ENCODE results near the gene KCNQ1. TPM values are rescaled to one million over a fixed set of nuclear protein-coding genes. Genes with fewer than 3 reads are reported as not detected.

KCNQ1 gene
- total and polyA plus RNA-seq, 2 experiments from 2014 or later = 0.45 to 0.87 TPM

DNA sequence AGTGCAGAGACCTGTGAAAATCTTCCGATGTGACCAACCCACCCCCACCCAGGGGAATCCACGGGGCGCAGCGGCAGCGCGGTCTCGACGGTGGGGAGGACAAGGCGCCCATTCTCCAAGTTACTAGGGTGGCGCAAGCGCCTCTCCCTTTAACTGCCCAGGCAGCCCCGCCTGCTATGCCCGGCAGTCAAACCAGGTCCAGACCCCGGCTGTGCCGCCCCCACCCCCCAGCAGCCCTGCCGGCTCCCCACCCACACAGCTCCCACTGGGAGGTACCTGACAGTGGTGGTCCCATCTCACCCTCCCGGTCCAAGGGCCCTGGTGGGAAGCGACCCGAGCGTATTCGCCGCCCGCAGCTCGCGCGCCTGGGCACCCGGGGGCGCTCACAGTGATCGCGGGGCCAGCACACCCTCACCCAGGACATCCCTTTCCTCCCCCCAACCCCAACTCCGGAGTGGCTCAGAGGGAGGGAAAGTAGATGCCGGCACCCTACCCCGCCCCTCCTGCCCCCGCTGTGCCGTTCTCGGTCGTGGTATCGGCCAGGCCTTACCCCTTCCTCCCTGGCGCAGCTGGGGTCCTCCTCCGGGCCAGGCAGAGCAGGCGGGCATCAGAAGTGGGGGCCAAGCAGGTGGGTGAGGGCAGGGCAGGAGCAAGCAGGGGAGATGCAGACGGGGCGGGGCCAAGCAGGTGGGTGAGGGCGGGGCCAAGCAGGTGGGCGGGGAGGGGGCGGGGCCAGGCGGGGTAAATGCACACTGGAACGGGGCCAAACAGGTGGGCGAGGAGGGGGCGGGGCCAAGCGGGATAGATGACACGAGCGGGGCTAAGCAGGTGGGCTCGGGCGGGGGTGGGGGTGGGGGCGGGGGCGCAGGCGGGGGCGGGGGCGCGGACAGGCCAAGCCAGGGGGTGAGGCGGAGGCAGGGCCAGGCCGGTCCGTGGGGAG lies 657 bp upstream of the KCNQ1 start, which contains the start of gene TRPM5:
TRPM5 (minus strand) TSS at position 634 of the 940 bp plus-strand sequence. CDS start 21,478 bp downstream, outside the sequence.
- Histone ChIP-seq H4K20me1 (replicated peaks; ENCODE audit: insufficient read depth) (no peaks in the 10 kb centered on the region), H3K36me3 (ENCODE audit: insufficient read depth) (no peaks in the 10 kb centered on the region), H3K4me2 (peak within 1 kb of the TSS; percentile 81), H3K4me3 (peak within 1 kb of the TSS; percentile 68), H3K9me2 (ENCODE audit: insufficient read depth) (no peaks in the 10 kb centered on the region), H3K79me2 (replicated peaks; ENCODE audit: insufficient read depth) (no peaks in the 10 kb centered on the region), H3F3A (replicated peaks; ENCODE audit: low read depth) (no peaks in the 10 kb centered on the region), H3K27ac (ENCODE audit: low read depth) (no peak within 1 kb of the TSS), H3K27me3 (ENCODE audit: insufficient read depth) (peaks cover 62% of the 10 kb centered on the region), H2AFZ (peak within 1 kb of the TSS; percentile 95), H3K4me1 (ENCODE audit: insufficient read depth) (no peaks in the 10 kb centered on the region; the same call in 1 of the 2 replicates)
- Mint-ChIP-seq H3K4me1 (no peaks in the 10 kb centered on the region; the same call in 2 of the 3 replicates), H3K4me3 (peak within 1 kb of the TSS; percentile 74), H3K36me3 (ENCODE audit: low read depth) (no peaks in the 10 kb centered on the region), H3K27ac (no peak within 1 kb of the TSS), H3K9me3 (no peaks in the 10 kb centered on the region), H3K27me3 (ENCODE audit: insufficient read depth, low read depth, poor library complexity) (peaks cover 53% of the 10 kb centered on the region)
- peak; percentile 79 for DNase-seq (ENCODE audit: low spot score)
- TF ChIP-seq, protein P1, sequence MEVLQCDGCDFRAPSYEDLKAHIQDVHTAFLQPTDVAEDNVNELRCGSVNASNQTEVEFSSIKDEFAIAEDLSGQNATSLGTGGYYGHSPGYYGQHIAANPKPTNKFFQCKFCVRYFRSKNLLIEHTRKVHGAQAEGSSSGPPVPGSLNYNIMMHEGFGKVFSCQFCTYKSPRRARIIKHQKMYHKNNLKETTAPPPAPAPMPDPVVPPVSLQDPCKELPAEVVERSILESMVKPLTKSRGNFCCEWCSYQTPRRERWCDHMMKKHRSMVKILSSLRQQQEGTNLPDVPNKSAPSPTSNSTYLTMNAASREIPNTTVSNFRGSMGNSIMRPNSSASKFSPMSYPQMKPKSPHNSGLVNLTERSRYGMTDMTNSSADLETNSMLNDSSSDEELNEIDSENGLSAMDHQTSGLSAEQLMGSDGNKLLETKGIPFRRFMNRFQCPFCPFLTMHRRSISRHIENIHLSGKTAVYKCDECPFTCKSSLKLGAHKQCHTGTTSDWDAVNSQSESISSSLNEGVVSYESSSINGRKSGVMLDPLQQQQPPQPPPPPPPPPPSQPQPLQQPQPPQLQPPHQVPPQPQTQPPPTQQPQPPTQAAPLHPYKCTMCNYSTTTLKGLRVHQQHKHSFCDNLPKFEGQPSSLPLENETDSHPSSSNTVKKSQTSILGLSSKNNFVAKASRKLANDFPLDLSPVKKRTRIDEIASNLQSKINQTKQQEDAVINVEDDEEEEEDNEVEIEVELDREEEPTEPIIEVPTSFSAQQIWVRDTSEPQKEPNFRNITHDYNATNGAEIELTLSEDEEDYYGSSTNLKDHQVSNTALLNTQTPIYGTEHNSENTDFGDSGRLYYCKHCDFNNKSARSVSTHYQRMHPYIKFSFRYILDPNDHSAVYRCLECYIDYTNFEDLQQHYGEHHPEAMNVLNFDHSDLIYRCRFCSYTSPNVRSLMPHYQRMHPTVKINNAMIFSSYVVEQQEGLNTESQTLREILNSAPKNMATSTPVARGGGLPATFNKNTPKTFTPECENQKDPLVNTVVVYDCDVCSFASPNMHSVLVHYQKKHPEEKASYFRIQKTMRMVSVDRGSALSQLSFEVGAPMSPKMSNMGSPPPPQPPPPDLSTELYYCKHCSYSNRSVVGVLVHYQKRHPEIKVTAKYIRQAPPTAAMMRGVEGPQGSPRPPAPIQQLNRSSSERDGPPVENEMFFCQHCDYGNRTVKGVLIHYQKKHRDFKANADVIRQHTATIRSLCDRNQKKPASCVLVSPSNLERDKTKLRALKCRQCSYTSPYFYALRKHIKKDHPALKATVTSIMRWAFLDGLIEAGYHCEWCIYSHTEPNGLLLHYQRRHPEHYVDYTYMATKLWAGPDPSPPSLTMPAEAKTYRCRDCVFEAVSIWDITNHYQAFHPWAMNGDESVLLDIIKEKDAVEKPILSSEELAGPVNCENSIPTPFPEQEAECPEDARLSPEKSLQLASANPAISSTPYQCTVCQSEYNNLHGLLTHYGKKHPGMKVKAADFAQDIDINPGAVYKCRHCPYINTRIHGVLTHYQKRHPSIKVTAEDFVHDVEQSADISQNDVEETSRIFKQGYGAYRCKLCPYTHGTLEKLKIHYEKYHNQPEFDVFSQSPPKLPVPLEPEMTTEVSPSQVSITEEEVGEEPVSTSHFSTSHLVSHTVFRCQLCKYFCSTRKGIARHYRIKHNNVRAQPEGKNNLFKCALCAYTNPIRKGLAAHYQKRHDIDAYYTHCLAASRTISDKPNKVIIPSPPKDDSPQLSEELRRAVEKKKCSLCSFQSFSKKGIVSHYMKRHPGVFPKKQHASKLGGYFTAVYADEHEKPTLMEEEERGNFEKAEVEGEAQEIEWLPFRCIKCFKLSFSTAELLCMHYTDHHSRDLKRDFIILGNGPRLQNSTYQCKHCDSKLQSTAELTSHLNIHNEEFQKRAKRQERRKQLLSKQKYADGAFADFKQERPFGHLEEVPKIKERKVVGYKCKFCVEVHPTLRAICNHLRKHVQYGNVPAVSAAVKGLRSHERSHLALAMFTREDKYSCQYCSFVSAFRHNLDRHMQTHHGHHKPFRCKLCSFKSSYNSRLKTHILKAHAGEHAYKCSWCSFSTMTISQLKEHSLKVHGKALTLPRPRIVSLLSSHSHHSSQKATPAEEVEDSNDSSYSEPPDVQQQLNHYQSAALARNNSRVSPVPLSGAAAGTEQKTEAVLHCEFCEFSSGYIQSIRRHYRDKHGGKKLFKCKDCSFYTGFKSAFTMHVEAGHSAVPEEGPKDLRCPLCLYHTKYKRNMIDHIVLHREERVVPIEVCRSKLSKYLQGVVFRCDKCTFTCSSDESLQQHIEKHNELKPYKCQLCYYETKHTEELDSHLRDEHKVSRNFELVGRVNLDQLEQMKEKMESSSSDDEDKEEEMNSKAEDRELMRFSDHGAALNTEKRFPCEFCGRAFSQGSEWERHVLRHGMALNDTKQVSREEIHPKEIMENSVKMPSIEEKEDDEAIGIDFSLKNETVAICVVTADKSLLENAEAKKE (CRISPR knock-in tag; IDR thresholded peaks at IDR 0.05) = no peak
- TF ChIP-seq POLR2AphosphoS5 (IDR thresholded peaks at IDR 0.05; ENCODE audit: low read depth) = no peak
- TF ChIP-seq, protein P2, sequence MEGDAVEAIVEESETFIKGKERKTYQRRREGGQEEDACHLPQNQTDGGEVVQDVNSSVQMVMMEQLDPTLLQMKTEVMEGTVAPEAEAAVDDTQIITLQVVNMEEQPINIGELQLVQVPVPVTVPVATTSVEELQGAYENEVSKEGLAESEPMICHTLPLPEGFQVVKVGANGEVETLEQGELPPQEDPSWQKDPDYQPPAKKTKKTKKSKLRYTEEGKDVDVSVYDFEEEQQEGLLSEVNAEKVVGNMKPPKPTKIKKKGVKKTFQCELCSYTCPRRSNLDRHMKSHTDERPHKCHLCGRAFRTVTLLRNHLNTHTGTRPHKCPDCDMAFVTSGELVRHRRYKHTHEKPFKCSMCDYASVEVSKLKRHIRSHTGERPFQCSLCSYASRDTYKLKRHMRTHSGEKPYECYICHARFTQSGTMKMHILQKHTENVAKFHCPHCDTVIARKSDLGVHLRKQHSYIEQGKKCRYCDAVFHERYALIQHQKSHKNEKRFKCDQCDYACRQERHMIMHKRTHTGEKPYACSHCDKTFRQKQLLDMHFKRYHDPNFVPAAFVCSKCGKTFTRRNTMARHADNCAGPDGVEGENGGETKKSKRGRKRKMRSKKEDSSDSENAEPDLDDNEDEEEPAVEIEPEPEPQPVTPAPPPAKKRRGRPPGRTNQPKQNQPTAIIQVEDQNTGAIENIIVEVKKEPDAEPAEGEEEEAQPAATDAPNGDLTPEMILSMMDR (conservative IDR thresholded peaks at IDR 0.05; ENCODE audit: low read depth in 2 of 2) = 0 out of 4 replicates have a peak, but pooled peaks of 1 of the 2 experiments have one; percentile 10
- TF ChIP-seq JUNB (IDR thresholded peaks at IDR 0.05; ENCODE audit: unreplicated experiment) = no peak
- ATAC-seq = peak; percentile 53

All from GM23338 (cell line).